GM12878 (cell line): ENCODE data around the gene SEPTIN6. TPM values are rescaled to one million over a fixed set of nuclear protein-coding genes. Genes with fewer than 3 reads are reported as not detected.

Source experiments
- BCL3 ChIP-seq: IDR thresholded peaks from 2 replicates; pipeline ENCODE4 v1.6.1; 2011; ENCODE audit warnings: borderline replicate concordance, low read depth, mild to moderate bottlenecking, moderate library complexity, low read length; ENCODE audit not compliant: insufficient read depth, poor library complexity, severe bottlenecking
- CEBPZ ChIP-seq: fragments of 150-350 bp; IDR thresholded peaks from 2 replicates; pipeline ENCODE4 v1.6.1; 2016; ENCODE audit warnings: low read depth, low read length
- FOXM1 ChIP-seq: IDR thresholded peaks from 2 replicates; pipeline ENCODE4 v1.6.1; 2012; ENCODE audit warnings: low read depth, mild to moderate bottlenecking, inconsistent platforms, low read length, moderate library complexity
- MTA2 ChIP-seq: fragments of 450-650 bp; IDR thresholded peaks from 2 replicates; pipeline ENCODE4 v1.6.1; 2016; ENCODE audit warnings: low read depth, mild to moderate bottlenecking, moderate library complexity
- MXI1 ChIP-seq: fragments of 150-350 bp; IDR thresholded peaks from 2 replicates; pipeline ENCODE4 v1.6.1; 2011; ENCODE audit warnings: low read depth, mild to moderate bottlenecking, inconsistent platforms, low read length, improper control_type of control experiment
- RELA ChIP-seq: fragments of 450-650 bp; IDR thresholded peaks from 2 replicates; pipeline ENCODE4 v1.8.0; 2014; ENCODE audit warnings: borderline replicate concordance; ENCODE audit not compliant: partially characterized antibody
- USF2 ChIP-seq: IDR thresholded peaks from 2 replicates; pipeline ENCODE4 v1.6.1; 2011; ENCODE audit warnings: low read depth, low read length, improper control_type of control experiment, borderline replicate concordance
- polyA plus RNA-seq, 11 experiments: library from polyadenylated mRNA; depleted of rRNA in 4 of 11; unstranded in 6 of 11; stranded (reverse) in 5 of 11; fragments of >200 nt; fragmentation: Nextera tagmentation in 4 of 11; fragmentation: Illumina TruSeq in 1 of 11; extraction: Ambion mirVana in 4 of 11; extraction: Trizol in 1 of 11; gene quantifications; 1 replicate in 1 of 11; 2 replicates in 10 of 11; pipeline versions ENCODE4 v1.2.1 to v1.2.3, GENCODE V29; 2011 to 2016; ENCODE audit warnings: inconsistent platforms in 2 of 11, missing spikeins in 2 of 11, low read depth in 1 of 11
- total RNA-seq, 4 experiments: library from RNA; depleted of rRNA in 3 of 4; stranded (reverse); fragments of >200 nt in 3 of 4; fragmentation: Illumina TruSeq in 1 of 4; extraction: Trizol in 1 of 4; gene quantifications; 2 replicates each; pipeline versions ENCODE4 v1.2.1 to v1.2.3, GENCODE V29; 2013 to 2021

Gene SEPTIN6
- total and polyA plus RNA-seq, 10 of the 15 experiments (the other 5 are each of a cell fraction or from before 2014, with no cell fraction given), result 37.2 to 353 (median 154) TPM

- TF ChIP-seq MXI1 (no peak), CEBPZ (no peak), BCL3 (peak; percentile 20), FOXM1 (no peak), RELA (no peak), MTA2 (no peak), USF2 (no peak)
- TF ChIP-seq, all 136 proteins: peak for 3
Measured at GRCh38 chrX:119695535-119696050, 2.6 kb upstream of the SEPTIN6 start (continued).
